Thyroid gland (tissue), 4 donors: ENCODE data around the gene TRUB1.

Experiments used
- POLR2A ChIP-seq, 2 donors: fragments of 450-650 bp; IDR thresholded peaks; one replicate each; pipeline ENCODE4 v1.6.1; 2017; ENCODE audit warnings: antibody characterized with exemption in 2 of 2, mild to moderate bottlenecking in 2 of 2, moderate library complexity in 1 of 2
- TF ChIP-seq, protein P1 (sequence below), 6 experiments: fragments of 200-600 bp in 3 of 6; fragments of 450-650 bp in 3 of 6; sonication (generic) in 3 of 6; IDR thresholded peaks; one replicate each; pipeline ENCODE4 v1.5.1; 2016 to 2019; ENCODE audit warnings: antibody characterized with exemption in 6 of 6, mild to moderate bottlenecking in 2 of 6, inconsistent platforms in 1 of 6, moderate library complexity in 1 of 6

DNA sequence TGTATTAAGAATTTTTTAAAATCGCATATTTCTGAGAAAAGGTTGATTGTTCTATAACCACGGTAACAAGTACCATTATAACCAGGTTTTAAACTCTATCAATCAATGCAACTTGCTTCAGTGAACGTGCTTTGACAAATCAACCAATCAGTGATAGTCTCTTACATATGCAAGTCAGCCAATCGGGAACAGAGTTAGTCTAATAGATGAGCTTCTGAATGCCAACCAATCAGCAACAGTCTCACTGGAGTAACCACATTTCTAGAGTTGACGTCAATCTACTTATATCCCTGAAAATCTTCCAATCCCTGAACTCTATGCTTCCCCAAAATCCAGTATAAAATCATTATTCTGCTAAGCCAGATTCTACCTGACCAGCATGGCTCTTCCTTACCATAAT, 44.7 kb upstream of the TRUB1 start:
- TF ChIP-seq, protein P1, sequence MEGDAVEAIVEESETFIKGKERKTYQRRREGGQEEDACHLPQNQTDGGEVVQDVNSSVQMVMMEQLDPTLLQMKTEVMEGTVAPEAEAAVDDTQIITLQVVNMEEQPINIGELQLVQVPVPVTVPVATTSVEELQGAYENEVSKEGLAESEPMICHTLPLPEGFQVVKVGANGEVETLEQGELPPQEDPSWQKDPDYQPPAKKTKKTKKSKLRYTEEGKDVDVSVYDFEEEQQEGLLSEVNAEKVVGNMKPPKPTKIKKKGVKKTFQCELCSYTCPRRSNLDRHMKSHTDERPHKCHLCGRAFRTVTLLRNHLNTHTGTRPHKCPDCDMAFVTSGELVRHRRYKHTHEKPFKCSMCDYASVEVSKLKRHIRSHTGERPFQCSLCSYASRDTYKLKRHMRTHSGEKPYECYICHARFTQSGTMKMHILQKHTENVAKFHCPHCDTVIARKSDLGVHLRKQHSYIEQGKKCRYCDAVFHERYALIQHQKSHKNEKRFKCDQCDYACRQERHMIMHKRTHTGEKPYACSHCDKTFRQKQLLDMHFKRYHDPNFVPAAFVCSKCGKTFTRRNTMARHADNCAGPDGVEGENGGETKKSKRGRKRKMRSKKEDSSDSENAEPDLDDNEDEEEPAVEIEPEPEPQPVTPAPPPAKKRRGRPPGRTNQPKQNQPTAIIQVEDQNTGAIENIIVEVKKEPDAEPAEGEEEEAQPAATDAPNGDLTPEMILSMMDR (IDR thresholded peaks at IDR 0.05) = no peak
- no peak for TF ChIP-seq POLR2A (IDR thresholded peaks at IDR 0.05)
